HG02798 (cell line): Measurements from ENCODE around the gene GPR32.
"Not testable (repeated sequence)": the region's sequence is repeated elsewhere in the genome, so short reads cannot be mapped to it uniquely, and the experiment has no call there.

Experiments
- ATAC-seq: cut with Tn5 transposase; IDR thresholded peaks from one replicate; pipeline ENCODE4 v1.9.1; 2021; ENCODE audit warnings: mild to moderate bottlenecking; ENCODE audit not compliant: unreplicated experiment, poor library complexity

Gene GPR32

GRCh38 chr19:50745221-50745620 is 25.0 kb upstream of the GPR32 start:
- no peak for ATAC-seq

GRCh38 chr19:50747141-50747540 is 23.1 kb upstream of the GPR32 start:
- ATAC-seq, result not testable (repeated sequence)

- no peak for ATAC-seq
Observed at GRCh38 chr19:50749490-50749889, 20.8 kb upstream of the GPR32 start.

DNA sequence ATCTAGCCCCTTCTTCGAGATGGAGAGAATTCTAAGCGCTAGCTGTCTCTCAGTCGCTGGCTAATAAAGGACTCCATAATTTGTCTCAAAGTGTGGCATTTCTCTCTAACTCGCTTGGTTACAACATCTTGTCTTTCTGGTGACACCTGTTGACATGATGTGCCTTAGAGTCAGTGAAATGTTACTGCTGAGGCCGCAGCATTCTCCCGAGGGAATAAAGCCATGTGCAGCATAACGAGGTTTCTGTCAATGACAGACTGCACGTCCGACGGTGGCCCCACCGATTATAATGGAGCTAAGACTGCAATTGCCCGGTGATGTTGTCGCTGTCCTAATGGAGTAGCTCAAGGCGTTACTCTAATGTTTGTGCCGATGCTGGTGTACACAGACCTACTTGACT is 20.3 kb upstream of the GPR32 start:
- no peak for ATAC-seq

DNA sequence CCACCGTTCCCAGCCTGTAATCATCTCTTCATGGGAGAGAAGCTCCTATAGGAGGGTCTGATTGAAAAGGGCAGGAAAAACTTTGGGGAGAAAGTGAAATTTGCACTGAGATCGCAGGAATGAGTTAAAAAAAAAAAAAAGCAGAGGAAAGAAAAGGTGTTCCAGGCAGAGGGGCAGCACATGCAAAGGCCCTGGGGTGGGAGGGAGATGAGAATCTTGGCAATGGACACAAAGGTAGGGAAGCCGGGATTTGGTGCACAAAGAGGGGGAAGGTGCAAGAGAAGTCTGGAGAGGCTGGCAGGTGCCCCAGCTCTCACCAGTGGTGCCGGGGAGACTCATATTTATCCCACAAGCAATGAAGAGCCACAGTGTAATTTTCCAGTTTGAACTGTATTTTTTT is 16.4 kb upstream of the GPR32 start:
- ATAC-seq, result no peak

DNA sequence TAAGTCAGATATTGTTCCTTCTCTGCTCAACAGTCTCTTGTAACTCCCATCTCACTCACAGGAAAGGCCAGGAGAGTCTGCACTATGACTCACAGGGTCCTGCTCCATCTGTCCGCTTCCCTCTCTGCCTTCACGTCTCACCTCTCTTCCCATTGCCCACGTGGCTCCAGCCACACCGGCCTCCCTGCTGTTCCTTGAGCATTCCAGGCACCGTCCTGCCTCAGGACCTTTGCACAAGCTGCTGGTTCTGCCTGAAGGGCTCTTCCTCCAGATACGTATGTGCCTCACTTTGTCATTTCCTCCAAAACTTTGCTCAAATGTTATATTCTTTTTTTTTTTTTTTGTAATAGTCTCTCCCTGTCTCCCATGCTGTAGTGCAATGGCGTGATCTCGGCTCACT is 14.0 kb upstream of the GPR32 start:
- ATAC-seq, result not testable (repeated sequence)

DNA sequence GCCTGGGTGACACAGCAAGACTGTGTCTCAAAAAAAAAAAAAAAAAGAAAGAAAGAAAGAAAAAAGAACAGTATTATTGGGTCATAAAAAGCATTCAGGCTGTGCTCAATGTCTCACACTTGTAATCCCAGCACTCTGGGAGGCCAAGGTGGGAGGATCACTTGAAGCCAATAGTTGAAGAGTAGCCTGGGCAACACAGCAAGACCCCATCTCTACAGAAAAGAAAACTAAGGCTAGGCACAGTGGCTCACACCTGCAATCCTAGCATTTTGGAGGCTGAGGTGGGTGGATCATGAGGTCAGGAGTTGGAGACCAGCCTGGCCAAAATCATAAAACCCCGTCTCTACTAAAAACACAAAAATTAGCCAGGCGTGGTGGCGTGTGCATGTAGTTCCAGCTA is 12.6 kb upstream of the GPR32 start:
- ATAC-seq, result not testable (repeated sequence)

GRCh38 chr19:50759076-50759475 is 11.2 kb upstream of the GPR32 start:
- not testable (repeated sequence) for ATAC-seq

- ATAC-seq, result no peak
Observed at GRCh38 chr19:50759886-50760285, 10.4 kb upstream of the GPR32 start.

- ATAC-seq, result not testable (repeated sequence)
Observed at GRCh38 chr19:50761501-50761900, 8.8 kb upstream of the GPR32 start.

- ATAC-seq, result not testable (repeated sequence)
Observed at GRCh38 chr19:50763521-50763920, 6.7 kb upstream of the GPR32 start.

DNA sequence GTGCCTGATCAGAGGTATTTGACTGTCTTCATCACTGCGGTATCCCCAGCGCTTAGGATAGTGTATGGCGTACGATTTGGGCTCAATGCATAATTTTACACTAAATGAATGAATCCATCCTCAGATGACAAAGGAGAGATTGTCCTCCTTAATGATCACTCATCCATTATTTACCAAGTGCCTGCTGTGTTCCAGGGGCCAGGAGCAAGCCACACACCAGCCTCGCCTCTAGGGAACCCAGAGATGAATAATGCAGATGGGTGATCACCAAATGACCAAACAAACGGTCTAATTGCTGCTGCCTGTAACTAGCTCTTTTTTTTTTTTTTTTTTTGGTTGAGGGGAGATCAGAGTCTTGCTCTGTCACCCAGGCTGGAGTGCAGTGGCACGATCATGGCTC is 5.9 kb upstream of the GPR32 start:
- ATAC-seq, result no peak

DNA sequence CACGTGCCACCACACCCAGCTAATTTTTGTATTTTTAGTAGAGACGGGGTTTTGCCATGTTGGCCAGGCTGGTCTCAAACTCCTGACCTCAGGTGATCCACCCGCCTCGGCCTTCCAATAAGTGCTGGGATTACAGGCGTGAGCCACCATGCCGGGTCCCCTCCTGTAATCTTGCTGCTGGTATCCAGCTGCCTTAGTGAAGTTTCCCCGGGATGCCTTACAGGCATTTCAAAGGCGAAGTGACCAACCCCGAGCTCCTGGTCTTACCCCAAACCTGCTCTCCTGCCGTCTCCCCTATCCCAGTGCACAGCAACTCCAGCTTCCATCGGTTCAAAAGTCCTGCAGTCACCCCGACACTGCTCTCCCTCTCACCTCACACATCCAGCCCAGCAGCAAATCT is 3.5 kb upstream of the GPR32 start:
- ATAC-seq, result not testable (repeated sequence)

DNA sequence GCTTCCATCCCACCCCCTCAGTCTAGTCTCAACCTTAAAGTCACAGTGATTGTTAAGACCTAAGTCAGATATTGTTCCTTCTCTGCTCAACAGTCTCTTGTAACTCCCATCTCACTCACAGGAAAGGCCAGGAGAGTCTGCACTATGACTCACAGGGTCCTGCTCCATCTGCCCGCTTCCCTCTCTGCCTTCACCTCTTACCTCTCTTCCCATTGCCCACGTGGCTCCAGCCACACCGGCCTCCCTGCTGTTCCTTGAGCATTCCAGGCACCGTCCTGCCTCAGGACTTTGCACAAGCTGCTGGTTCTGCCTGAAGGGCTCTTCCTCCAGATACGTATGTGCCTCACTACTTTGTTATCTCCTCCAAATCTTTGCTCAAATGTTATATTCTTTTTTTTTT is 3.0 kb upstream of the GPR32 start:
- not testable (repeated sequence) for ATAC-seq

DNA sequence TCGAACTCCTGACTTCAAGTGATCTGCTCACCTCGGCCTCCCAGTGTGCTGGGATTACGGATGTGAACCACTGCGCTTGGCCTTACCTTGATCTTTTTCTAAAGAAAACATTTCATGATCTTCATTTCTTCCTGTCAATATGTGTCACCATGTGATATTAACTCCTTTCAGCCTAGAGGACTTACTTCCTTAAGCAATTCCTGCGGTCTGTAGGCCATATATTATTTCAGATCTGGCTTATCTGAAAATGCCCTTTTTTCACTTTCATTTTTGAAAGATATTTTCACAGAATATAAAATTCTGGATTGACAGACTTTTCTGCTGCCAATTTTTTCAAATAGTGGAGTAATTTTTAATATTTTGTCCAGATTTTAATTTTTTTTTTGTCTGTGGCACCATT is 2.0 kb upstream of the GPR32 start:
- no peak for ATAC-seq

GRCh38 chr19:50770888-50771287 is 624 bp downstream of the GPR32 start:
- no peak for ATAC-seq

- no peak for ATAC-seq
Observed at GRCh38 chr19:50772476-50772875, 2.2 kb downstream of the GPR32 start.

GRCh38 chr19:50772912-50773311 is 2.6 kb downstream of the GPR32 start:
- not testable (repeated sequence) for ATAC-seq

DNA sequence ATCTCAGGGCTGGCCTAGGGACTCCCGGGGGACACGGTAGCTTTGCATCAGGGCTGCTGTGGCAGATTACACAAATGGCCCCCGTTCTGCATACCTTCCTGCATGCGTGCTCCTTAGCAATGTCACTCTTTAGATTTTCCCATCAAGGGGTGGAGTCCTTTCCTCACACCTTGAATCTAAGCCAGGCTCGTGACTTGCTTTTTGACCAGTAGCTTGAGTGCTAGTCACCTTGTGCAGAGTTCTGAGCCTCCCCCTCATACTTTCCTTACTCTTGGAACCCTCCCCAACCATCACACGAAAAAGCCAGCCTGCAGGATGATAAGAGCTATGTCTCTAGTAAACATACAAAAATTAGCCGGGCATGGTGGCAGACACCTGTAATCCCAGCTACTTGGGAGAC is 3.2 kb downstream of the GPR32 start:
- ATAC-seq, result not testable (repeated sequence)

DNA sequence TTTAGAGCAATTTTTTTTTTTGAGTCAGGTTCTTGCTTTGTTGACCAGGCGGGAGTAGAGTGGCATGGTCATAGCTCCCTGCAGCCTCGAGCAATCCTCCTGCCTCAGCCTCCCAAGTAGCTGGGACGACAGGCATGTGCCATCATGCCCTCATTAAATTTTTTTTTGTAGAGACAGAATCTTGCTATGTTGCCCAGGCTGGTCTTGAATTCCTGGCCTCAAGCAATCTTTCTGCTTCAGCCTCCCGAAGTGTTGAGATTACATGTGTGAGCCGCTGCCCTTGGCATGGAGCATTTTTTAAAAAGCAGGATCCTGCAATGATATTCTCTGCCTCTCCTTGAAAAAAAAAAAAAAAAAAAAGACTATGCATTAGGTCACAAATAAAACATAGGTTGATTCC is 5.9 kb downstream of the GPR32 start:
- ATAC-seq, result no peak

- ATAC-seq, result no peak
Observed at GRCh38 chr19:50777261-50777660, 7.0 kb downstream of the GPR32 start.

GRCh38 chr19:50777830-50778303 is 7.6 kb downstream of the GPR32 start:
- ATAC-seq, result no peak

- ATAC-seq, result no peak
Observed at GRCh38 chr19:50778906-50779430, 8.7 kb downstream of the GPR32 start.
